CD4-positive, alpha-beta T cell (primary cell): ENCODE measurements around the gene AZGP1. TPM values are rescaled to one million over a fixed set of nuclear protein-coding genes. Genes with fewer than 3 reads are reported as not detected.
"Not testable (repeated sequence)": the region's sequence is repeated elsewhere in the genome, so short reads cannot be mapped to it uniquely, and the experiment has no call there.

Experiments used
- ATAC-seq: fragments of 200-7000 bp; cut with Tn5 transposase; one replicate; pipeline ENCODE4 v1.10.0; 2022; ENCODE audit warnings: mild to moderate bottlenecking; ENCODE audit not compliant: poor library complexity
- CTCF ChIA-PET: fragments of 350-600 bp; sonication (Branson Sonifier 250); formaldehyde crosslinking; loops from one replicate; lab custom pipeline; 2021; ENCODE audit warnings: antibody characterized with exemption, inconsistent platforms; lab: Charles Lee
- POLR2A ChIA-PET: fragments of 350-600 bp; sonication (Branson Sonifier 250); formaldehyde crosslinking; loops from one replicate; lab custom pipeline; 2021; ENCODE audit warnings: antibody characterized with exemption, inconsistent platforms; lab: Charles Lee
- DNase-seq, 14 experiments: peaks; one replicate each; pipeline ENCODE4 v3.0.0-alpha.2; 2013 to 2020; ENCODE audit warnings: mixed read lengths in 2 of 14
- H3K27ac ChIP-seq, 2 donors: one replicate each; pipeline versions ENCODE4 v1.5.1 to v1.7.0; 2013; ENCODE audit warnings: low read length in 2 of 2, low read depth in 1 of 2, mild to moderate bottlenecking in 1 of 2
- H3K27me3 ChIP-seq, 2 experiments: 1 replicate in 1 of 2; 2 replicates in 1 of 2; pipeline versions ENCODE4 v1.6.1 to v1.7.0; 2013; ENCODE audit warnings: low read length in 2 of 2, control low read depth in 1 of 2, mild to moderate bottlenecking in 1 of 2, moderate library complexity in 1 of 2; ENCODE audit not compliant: insufficient read depth in 2 of 2, control insufficient read depth in 1 of 2
- H3K36me3 ChIP-seq: one replicate; pipeline ENCODE4 v1.6.1; 2013; ENCODE audit warnings: low read length, control low read depth; ENCODE audit not compliant: insufficient read depth
- H3K4me1 ChIP-seq: one replicate; pipeline ENCODE4 v1.6.1; 2013; ENCODE audit warnings: low read length, control low read depth; ENCODE audit not compliant: insufficient read depth
- H3K4me3 ChIP-seq: one replicate; pipeline ENCODE4 v1.5.1; 2013; ENCODE audit warnings: mild to moderate bottlenecking, low read length, moderate library complexity
- H3K9me3 ChIP-seq, 2 experiments: 1 replicate in 1 of 2; 2 replicates in 1 of 2; pipeline versions ENCODE4 v1.6.1 to v1.7.0; 2013; ENCODE audit warnings: low read length in 2 of 2, mild to moderate bottlenecking in 2 of 2, control low read depth in 1 of 2, moderate library complexity in 1 of 2; ENCODE audit not compliant: control insufficient read depth in 1 of 2, insufficient read depth in 1 of 2
- H3K27ac Mint-ChIP-seq: one replicate; pipeline ENCODE4 v1.8.0; 2020; ENCODE audit warnings: mixed read lengths
- H3K27me3 Mint-ChIP-seq: one replicate; pipeline ENCODE4 v1.8.0; 2021; ENCODE audit warnings: mixed read lengths
- H3K36me3 Mint-ChIP-seq: one replicate; pipeline ENCODE4 v1.8.0; 2021; ENCODE audit warnings: low read depth, mixed read lengths
- H3K4me1 Mint-ChIP-seq: one replicate; pipeline ENCODE4 v1.8.0; 2021; ENCODE audit warnings: low read depth, mixed read lengths
- H3K4me3 Mint-ChIP-seq: one replicate; pipeline ENCODE4 v1.8.0; 2020; ENCODE audit warnings: mild to moderate bottlenecking, mixed read lengths
- H3K9me3 Mint-ChIP-seq: one replicate; pipeline ENCODE4 v1.8.0; 2020; ENCODE audit warnings: mixed read lengths
- CTCF ChIP-seq: fragments of 200-600 bp; IDR thresholded peaks from one replicate; pipeline ENCODE4 v1.8.0; 2022; ENCODE audit warnings: antibody characterized with exemption, mild to moderate bottlenecking
- intact Hi-C, 2 experiments: fragments of 100-400 bp; cut with DNase I in 1 of 2; cut with micrococcal nuclease in 1 of 2; formaldehyde crosslinking; loops; one replicate each; pipeline versions ENCODE4 v1.15.1 to v1.9.0; 2023 to 2025; cut with DNase I, micrococcal nuclease
- total RNA-seq, 174 experiments: library from RNA in 2 of 174; stranded (reverse) in 2 of 174; gene quantifications; one replicate each; pipeline ENCODE4 v1.2.3 and lab custom pipeline; 2021 to 2026

The AZGP1 gene
- total RNA-seq, 2 experiments from 2014 or later, result not detected

DNA sequence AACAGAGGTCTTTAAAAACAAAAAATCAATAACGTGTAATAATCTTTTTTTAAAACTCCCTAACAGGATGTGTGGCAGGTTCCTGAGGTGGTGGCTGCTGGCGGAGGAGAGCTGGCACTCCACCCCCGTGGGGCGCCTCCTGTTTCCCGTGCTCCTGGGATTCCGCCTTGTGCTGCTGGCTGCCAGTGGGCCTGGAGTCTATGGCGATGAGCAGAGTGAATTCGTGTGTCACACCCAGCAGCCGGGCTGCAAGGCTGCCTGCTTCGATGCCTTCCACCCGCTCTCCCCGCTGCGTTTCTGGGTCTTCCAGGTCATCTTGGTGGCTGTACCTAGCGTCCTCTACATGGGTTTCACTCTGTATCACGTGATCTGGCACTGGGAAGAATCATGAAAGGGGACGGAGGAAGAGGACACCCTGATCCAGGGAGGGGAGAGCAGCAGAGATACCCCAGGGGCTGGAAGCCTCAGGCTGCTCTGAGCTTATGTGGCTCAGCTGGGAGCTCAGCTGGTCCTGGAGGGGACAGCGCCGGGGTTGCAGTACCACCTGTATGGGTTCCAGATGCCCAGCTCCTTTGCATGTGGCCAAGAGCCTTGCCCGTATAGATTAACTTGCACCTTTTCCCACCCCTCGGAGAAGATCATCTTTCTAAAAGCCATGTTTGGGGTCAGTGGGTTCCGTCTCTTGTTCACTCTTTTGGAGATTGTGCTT is 16.7 kb upstream of the AZGP1 start:
- Histone ChIP-seq H3K36me3 (no peaks in the 10 kb centered on the region), H3K4me3 (no peak overlapping the region), H3K27ac (no peak overlapping the region), H3K27me3 (no peaks in the 10 kb centered on the region), H3K9me3 (no peaks in the 10 kb centered on the region), H3K4me1 (peaks cover 22% of the 10 kb centered on the region)
- ATAC-seq (no peak), DNase-seq (no peak)
- H3K27ac Mint-ChIP-seq, result no peak overlapping the region
- H3K27me3 Mint-ChIP-seq, result no peaks in the 10 kb centered on the region
- no peaks in the 10 kb centered on the region for H3K9me3 Mint-ChIP-seq
- no peak for TF ChIP-seq CTCF
- no peak overlapping the region for H3K4me3 Mint-ChIP-seq
- H3K4me1 Mint-ChIP-seq, result peaks cover 14% of the 10 kb centered on the region
- intact Hi-C loops, result loop anchor here (1.0 to 10.0 kb wide), 2 partner anchors 62 to 137 kb away; no protein-coding TSS in a partner anchor
- ChIA-PET CTCF (no interaction called here), POLR2A (no interaction called here)
- no peaks in the 10 kb centered on the region for H3K36me3 Mint-ChIP-seq

GRCh38 chr7:99991543-99991942 is 15.7 kb upstream of the AZGP1 start:
- not testable (repeated sequence) for ATAC-seq, H3K9me3 Mint-ChIP-seq, H3K36me3 ChIP-seq, DNase-seq, H3K36me3 Mint-ChIP-seq, H3K27me3 Mint-ChIP-seq, H3K27me3 ChIP-seq, H3K9me3 ChIP-seq, H3K4me1 Mint-ChIP-seq, H3K27ac ChIP-seq, H3K27ac Mint-ChIP-seq, H3K4me3 Mint-ChIP-seq, H3K4me3 ChIP-seq
- intact Hi-C loops, result loop anchor here in 1 of 2 experiments (1.0 to 10.0 kb wide), 2 partner anchors 63 to 78 kb away; no protein-coding TSS in a partner anchor
- peaks cover 13% of the 10 kb centered on the region for H3K4me1 ChIP-seq
- ChIA-PET POLR2A (interaction anchor here (0.6 kb wide), 1 partner anchor 1247 kb away, joined by 3 read pairs; no protein-coding TSS in a partner anchor), CTCF (interaction anchor here (1.9 kb wide), 1 partner anchor 78 kb away, joined by 14 read pairs; no protein-coding TSS in a partner anchor)

DNA sequence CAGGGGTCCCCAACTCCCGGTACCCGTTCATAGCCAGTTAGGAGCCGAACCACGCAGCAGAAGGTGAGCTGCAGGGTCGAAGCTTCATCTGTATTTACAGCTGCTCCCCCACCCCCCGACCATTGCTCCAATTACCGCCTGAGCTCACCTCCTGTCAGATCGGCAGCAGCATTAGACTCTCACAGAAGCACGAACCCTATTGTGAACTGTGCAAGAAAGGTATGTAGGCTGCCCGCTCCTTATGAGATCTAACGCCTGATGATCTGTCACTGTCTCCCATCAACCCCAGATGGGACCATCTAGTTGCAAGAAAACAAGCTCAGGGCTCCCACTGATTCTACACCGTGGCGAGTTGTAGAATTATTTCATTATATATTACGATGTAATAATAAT is 14.6 kb upstream of the AZGP1 start:
- ChIA-PET POLR2A (interaction anchor here (0.8 to 1.5 kb wide), 2 partner anchors 71 to 72 kb away, joined by 3 to 4 read pairs; partner anchors contain the start of gene TRIM4), CTCF (interaction anchor here (0.7 to 1.9 kb wide), 4 partner anchors 73 to 82 kb away, joined by 3 to 14 read pairs (median 3); no protein-coding TSS in a partner anchor)
- no peaks in the 10 kb centered on the region for H3K27me3 Mint-ChIP-seq
- no peaks in the 10 kb centered on the region for H3K27me3 ChIP-seq
- DNase-seq (no peak), ATAC-seq (no peak)
- no peaks in the 10 kb centered on the region for H3K9me3 ChIP-seq
- H3K27ac ChIP-seq, result no peak overlapping the region
- H3K36me3 ChIP-seq, result no peaks in the 10 kb centered on the region
- no peak overlapping the region for H3K4me3 Mint-ChIP-seq
- H3K4me1 ChIP-seq, result peaks cover 12% of the 10 kb centered on the region
- H3K27ac Mint-ChIP-seq, result no peak overlapping the region
- H3K36me3 Mint-ChIP-seq, result no peaks in the 10 kb centered on the region
- H3K4me1 Mint-ChIP-seq, result peaks cover 5% of the 10 kb centered on the region
- no peaks in the 10 kb centered on the region for H3K9me3 Mint-ChIP-seq
- H3K4me3 ChIP-seq, result no peak overlapping the region
- intact Hi-C loops, result loop anchor here (1.0 to 10.0 kb wide), 2 partner anchors 64 to 76 kb away; no protein-coding TSS in a partner anchor
- no peak for TF ChIP-seq CTCF
